Muscle layer of duodenum (tissue), 2 donors: ENCODE data around the gene CFD.
"Not testable (repeated sequence)": the region's sequence is repeated elsewhere in the genome, so short reads cannot be mapped to it uniquely, and the experiment has no call there.

Source experiments
- H3K27ac ChIP-seq: one replicate; pipeline ENCODE4 v1.7.0; 2013; ENCODE audit warnings: mild to moderate bottlenecking, low read length
- H3K27me3 ChIP-seq: one replicate; pipeline ENCODE4 v1.7.0; 2013; ENCODE audit warnings: low read depth, mild to moderate bottlenecking, control low read depth, low read length
- H3K36me3 ChIP-seq, 2 donors: one replicate each; pipeline ENCODE4 v1.7.0; 2013; ENCODE audit warnings: low read length in 2 of 2, control low read depth in 1 of 2, mild to moderate bottlenecking in 1 of 2; ENCODE audit not compliant: insufficient read depth in 2 of 2, control insufficient read depth in 1 of 2
- H3K4me1 ChIP-seq, 2 donors: one replicate each; pipeline ENCODE4 v1.7.0; 2013; ENCODE audit warnings: low read length in 2 of 2, mild to moderate bottlenecking in 2 of 2, control low read depth in 1 of 2, moderate library complexity in 1 of 2; ENCODE audit not compliant: insufficient read depth in 2 of 2, control insufficient read depth in 1 of 2
- H3K4me3 ChIP-seq, 2 donors: one replicate each; pipeline ENCODE4 v1.7.0; 2013; ENCODE audit warnings: low read length in 2 of 2, low read depth in 1 of 2, mild to moderate bottlenecking in 1 of 2
- H3K9me3 ChIP-seq, 2 donors: one replicate each; pipeline ENCODE4 v1.7.0; 2013; ENCODE audit warnings: low read length in 2 of 2, control low read depth in 1 of 2, mild to moderate bottlenecking in 1 of 2; ENCODE audit not compliant: control insufficient read depth in 1 of 2
- donor health status: healthy.

Gene CFD

GRCh38 chr19:829129-829758, 30.2 kb upstream of the CFD start:
- Histone ChIP-seq H3K4me3 (no peak overlapping the region), H3K9me3 (no peaks in the 10 kb centered on the region), H3K36me3 (no peaks in the 10 kb centered on the region), H3K27ac (no peak overlapping the region), H3K4me1 (no peaks in the 10 kb centered on the region), H3K27me3 (no peaks in the 10 kb centered on the region)

GRCh38 chr19:831407-832369, 27.8 kb upstream of the CFD start:
- Histone ChIP-seq H3K27me3 (peaks cover 7% of the 10 kb centered on the region), H3K9me3 (no peaks in the 10 kb centered on the region), H3K4me1 (no peaks in the 10 kb centered on the region), H3K4me3 (no peak overlapping the region), H3K27ac (no peak overlapping the region), H3K36me3 (no peaks in the 10 kb centered on the region)

GRCh38 chr19:834216-834615, 25.2 kb upstream of the CFD start:
- Histone ChIP-seq H3K36me3 (no peaks in the 10 kb centered on the region), H3K27ac (no peak overlapping the region), H3K4me1 (no peaks in the 10 kb centered on the region), H3K4me3 (no peak overlapping the region), H3K9me3 (no peaks in the 10 kb centered on the region), H3K27me3 (peaks cover 7% of the 10 kb centered on the region)

GRCh38 chr19:835210-835810, 24.2 kb upstream of the CFD start:
- Histone ChIP-seq H3K36me3 (no peaks in the 10 kb centered on the region), H3K4me1 (no peaks in the 10 kb centered on the region), H3K4me3 (no peak overlapping the region), H3K27me3 (peaks cover 7% of the 10 kb centered on the region), H3K9me3 (no peaks in the 10 kb centered on the region), H3K27ac (no peak overlapping the region)

GRCh38 chr19:840519-841206, 18.8 kb upstream of the CFD start, which contains the start of gene PRTN3:
Gene PRTN3, plus strand, starts transcription at chr19:840999. Its CDS starts 10 bp downstream, at chr19:841009.
- Histone ChIP-seq H3K4me1 (peaks cover 0 to 9% of the 10 kb centered on the region in 2 donors), H3K36me3 (no peaks in the 10 kb centered on the region), H3K27me3 (peaks cover 7% of the 10 kb centered on the region), H3K27ac (no peak within 1 kb of the TSS), H3K4me3 (no peak within 1 kb of the TSS), H3K9me3 (no peaks in the 10 kb centered on the region)

- not testable (repeated sequence) for H3K36me3 ChIP-seq, H3K27me3 ChIP-seq, H3K9me3 ChIP-seq, H3K27ac ChIP-seq, H3K4me3 ChIP-seq
- H3K4me1 ChIP-seq: peaks cover 0 to 11% of the 10 kb centered on the region in 2 donors
These were observed 16.7 kb upstream of the CFD start for GRCh38 chr19:842802-843179.

- H3K36me3 ChIP-seq: no peaks in the 10 kb centered on the region
- peak overlapping the region in 1 of 2 donors; percentile 30 for H3K4me3 ChIP-seq
- peaks cover 0 to 14% of the 10 kb centered on the region in 2 donors for H3K4me1 ChIP-seq
- no peaks in the 10 kb centered on the region for H3K27me3 ChIP-seq
- no peaks in the 10 kb centered on the region for H3K9me3 ChIP-seq
- no peak overlapping the region for H3K27ac ChIP-seq
These were observed 16.2 kb upstream of the CFD start for GRCh38 chr19:843180-843835.

- H3K27ac ChIP-seq: no peak overlapping the region
- H3K27me3 ChIP-seq: no peaks in the 10 kb centered on the region
- H3K4me3 ChIP-seq: peak overlapping the region in 1 of 2 donors; percentile 30
- peaks cover 0 to 14% of the 10 kb centered on the region in 2 donors for H3K4me1 ChIP-seq
- H3K36me3 ChIP-seq: no peaks in the 10 kb centered on the region
- no peaks in the 10 kb centered on the region for H3K9me3 ChIP-seq
These were observed 15.5 kb upstream of the CFD start for GRCh38 chr19:843836-844545.

- Histone ChIP-seq H3K4me3 (no peak overlapping the region), H3K27ac (no peak overlapping the region), H3K36me3 (no peaks in the 10 kb centered on the region), H3K9me3 (no peaks in the 10 kb centered on the region), H3K27me3 (no peaks in the 10 kb centered on the region), H3K4me1 (peaks cover 0 to 14% of the 10 kb centered on the region in 2 donors)
These were observed 14.9 kb upstream of the CFD start for GRCh38 chr19:844546-844971.
